Panc1 (cell line): Measurements from ENCODE around the gene ZFP92.

Experiments
- POLR2AphosphoS5 ChIP-seq: IDR thresholded peaks from 2 replicates; pipeline ENCODE4 v1.6.1; 2012; ENCODE audit warnings: mild to moderate bottlenecking, low read depth, low read length, moderate library complexity
- SIN3A ChIP-seq: IDR thresholded peaks from 2 replicates; pipeline ENCODE4 v1.6.1; 2012; ENCODE audit warnings: low read depth, mild to moderate bottlenecking, low read length, moderate library complexity, borderline replicate concordance; ENCODE audit not compliant: insufficient read depth
- TCF7L2 ChIP-seq: IDR thresholded peaks from 2 replicates; pipeline ENCODE4 v1.6.1; 2011; ENCODE audit warnings: mild to moderate bottlenecking, low read depth, low read length, inconsistent platforms
- TF ChIP-seq, protein P1 (sequence below): fragments of 450-650 bp; IDR thresholded peaks from 2 replicates; pipeline ENCODE4 v1.5.1; 2017; ENCODE audit warnings: mild to moderate bottlenecking
- TF ChIP-seq, protein P2 (sequence below), 2 experiments: IDR thresholded peaks; 2 replicates each; pipeline ENCODE4 v1.6.1; 2011 to 2012; ENCODE audit warnings: low read depth in 2 of 2, control low read depth in 1 of 2, low read length in 1 of 2, mild to moderate bottlenecking in 1 of 2, moderate library complexity in 1 of 2; ENCODE audit not compliant: insufficient read depth in 1 of 2

DNA sequence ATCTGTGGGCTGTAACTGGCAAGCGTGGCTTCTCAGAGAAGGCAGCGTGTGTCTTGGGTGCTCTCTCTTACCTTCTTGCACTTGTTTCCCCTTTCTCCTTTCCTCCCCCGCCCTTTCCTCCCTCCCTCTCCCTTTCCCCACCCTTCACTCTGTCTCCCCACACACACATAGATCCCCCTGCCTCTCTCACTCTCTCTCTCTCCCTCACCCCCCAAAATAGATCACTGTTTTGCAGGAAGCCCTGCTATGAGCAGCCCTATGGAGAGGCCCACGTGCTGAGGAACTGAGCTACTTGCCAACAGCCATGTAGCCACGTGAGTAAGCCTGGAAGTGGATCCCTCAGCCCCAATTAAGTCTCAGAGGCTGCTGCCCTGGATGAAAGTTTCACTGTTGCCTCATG, 5.8 kb upstream of the ZFP92 start:
- TF ChIP-seq, protein P1, sequence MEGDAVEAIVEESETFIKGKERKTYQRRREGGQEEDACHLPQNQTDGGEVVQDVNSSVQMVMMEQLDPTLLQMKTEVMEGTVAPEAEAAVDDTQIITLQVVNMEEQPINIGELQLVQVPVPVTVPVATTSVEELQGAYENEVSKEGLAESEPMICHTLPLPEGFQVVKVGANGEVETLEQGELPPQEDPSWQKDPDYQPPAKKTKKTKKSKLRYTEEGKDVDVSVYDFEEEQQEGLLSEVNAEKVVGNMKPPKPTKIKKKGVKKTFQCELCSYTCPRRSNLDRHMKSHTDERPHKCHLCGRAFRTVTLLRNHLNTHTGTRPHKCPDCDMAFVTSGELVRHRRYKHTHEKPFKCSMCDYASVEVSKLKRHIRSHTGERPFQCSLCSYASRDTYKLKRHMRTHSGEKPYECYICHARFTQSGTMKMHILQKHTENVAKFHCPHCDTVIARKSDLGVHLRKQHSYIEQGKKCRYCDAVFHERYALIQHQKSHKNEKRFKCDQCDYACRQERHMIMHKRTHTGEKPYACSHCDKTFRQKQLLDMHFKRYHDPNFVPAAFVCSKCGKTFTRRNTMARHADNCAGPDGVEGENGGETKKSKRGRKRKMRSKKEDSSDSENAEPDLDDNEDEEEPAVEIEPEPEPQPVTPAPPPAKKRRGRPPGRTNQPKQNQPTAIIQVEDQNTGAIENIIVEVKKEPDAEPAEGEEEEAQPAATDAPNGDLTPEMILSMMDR, result no peak
- TF ChIP-seq POLR2AphosphoS5 (no peak), SIN3A (no peak), TCF7L2 (no peak)
- TF ChIP-seq, protein P2, sequence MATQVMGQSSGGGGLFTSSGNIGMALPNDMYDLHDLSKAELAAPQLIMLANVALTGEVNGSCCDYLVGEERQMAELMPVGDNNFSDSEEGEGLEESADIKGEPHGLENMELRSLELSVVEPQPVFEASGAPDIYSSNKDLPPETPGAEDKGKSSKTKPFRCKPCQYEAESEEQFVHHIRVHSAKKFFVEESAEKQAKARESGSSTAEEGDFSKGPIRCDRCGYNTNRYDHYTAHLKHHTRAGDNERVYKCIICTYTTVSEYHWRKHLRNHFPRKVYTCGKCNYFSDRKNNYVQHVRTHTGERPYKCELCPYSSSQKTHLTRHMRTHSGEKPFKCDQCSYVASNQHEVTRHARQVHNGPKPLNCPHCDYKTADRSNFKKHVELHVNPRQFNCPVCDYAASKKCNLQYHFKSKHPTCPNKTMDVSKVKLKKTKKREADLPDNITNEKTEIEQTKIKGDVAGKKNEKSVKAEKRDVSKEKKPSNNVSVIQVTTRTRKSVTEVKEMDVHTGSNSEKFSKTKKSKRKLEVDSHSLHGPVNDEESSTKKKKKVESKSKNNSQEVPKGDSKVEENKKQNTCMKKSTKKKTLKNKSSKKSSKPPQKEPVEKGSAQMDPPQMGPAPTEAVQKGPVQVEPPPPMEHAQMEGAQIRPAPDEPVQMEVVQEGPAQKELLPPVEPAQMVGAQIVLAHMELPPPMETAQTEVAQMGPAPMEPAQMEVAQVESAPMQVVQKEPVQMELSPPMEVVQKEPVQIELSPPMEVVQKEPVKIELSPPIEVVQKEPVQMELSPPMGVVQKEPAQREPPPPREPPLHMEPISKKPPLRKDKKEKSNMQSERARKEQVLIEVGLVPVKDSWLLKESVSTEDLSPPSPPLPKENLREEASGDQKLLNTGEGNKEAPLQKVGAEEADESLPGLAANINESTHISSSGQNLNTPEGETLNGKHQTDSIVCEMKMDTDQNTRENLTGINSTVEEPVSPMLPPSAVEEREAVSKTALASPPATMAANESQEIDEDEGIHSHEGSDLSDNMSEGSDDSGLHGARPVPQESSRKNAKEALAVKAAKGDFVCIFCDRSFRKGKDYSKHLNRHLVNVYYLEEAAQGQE (IDR thresholded peaks at IDR 0.05; ENCODE audit: insufficient read depth in 1 of 2, low read depth in 2 of 2, low read length in 1 of 2), result no peak
